Uterus (tissue), 2 donors: ENCODE data around the gene ZNF423.

Experiments
- CTCF ChIP-seq, 4 experiments: fragments of 200-600 bp in 2 of 4; fragments of 450-650 bp in 2 of 4; sonication (generic) in 2 of 4; IDR thresholded peaks; one replicate each; pipeline ENCODE4 v1.5.1; 2016 to 2019; ENCODE audit warnings: antibody characterized with exemption in 4 of 4, mild to moderate bottlenecking in 2 of 4, moderate library complexity in 1 of 4
- POLR2A ChIP-seq, 2 donors: fragments of 450-650 bp; IDR thresholded peaks; one replicate each; pipeline ENCODE4 v1.6.1; 2016; ENCODE audit warnings: antibody characterized with exemption in 2 of 2, mild to moderate bottlenecking in 1 of 2, moderate library complexity in 1 of 2

GRCh38 chr16:49458243-49458642 is 397.7 kb downstream of the ZNF423 start:
- TF ChIP-seq CTCF (IDR thresholded peaks at IDR 0.05) (no peak), POLR2A (IDR thresholded peaks at IDR 0.05) (no peak)
